A549 (cell line): Measurements from ENCODE around the gene SCAF8. TPM values are rescaled to one million over a fixed set of nuclear protein-coding genes. Genes with fewer than 3 reads are reported as not detected.

ENCODE experiments used
- ATAC-seq, 2 experiments: fragments of 200-7000 bp in 1 of 2; fragments of >200 bp in 1 of 2; cut with Nextera tagmentation in 1 of 2; cut with Tn5 transposase in 1 of 2; 3 replicates each; pipeline versions ENCODE4 v1.8.0 to v1.9.1; 2018 to 2020; ENCODE audit warnings: mild to moderate bottlenecking in 1 of 2, moderate library complexity in 1 of 2
- CTCF ChIA-PET: fragments of 300-600 bp; sonication (Branson Sonifier 250); formaldehyde crosslinking; extraction: SDS; loops from one replicate; lab custom pipeline; 2021; ENCODE audit warnings: antibody characterized with exemption, inconsistent platforms; lab: Yijun Ruan, JAX
- POLR2A ChIA-PET: fragments of 350-600 bp; formaldehyde crosslinking; extraction: SDS; loops from one replicate; lab custom pipeline; 2021; ENCODE audit warnings: antibody characterized with exemption, inconsistent platforms; lab: Yijun Ruan, JAX
- DNase-seq, 2 experiments: peaks; one replicate each; pipeline versions ENCODE4 v3.0.0 to v3.0.0-alpha.2; 2011 to 2016; ENCODE audit warnings: low read depth in 1 of 2, low spot score in 1 of 2
- FAIRE-seq: peaks from 2 replicates; lab custom pipeline; 2011; peaks lifted over from hg19 to GRCh38; lab: Jason Lieb, UNC
- H3K27ac ChIP-seq, 2 experiments: fragments of >200 bp; sonication (Bioruptor Twin); formaldehyde crosslinking; 3 replicates each; pipeline ENCODE4 v1.5.1; 2016 to 2017
- H3K4me1 ChIP-seq: fragments of >200 bp; sonication (Bioruptor Twin); formaldehyde crosslinking; 3 replicates; pipeline ENCODE4 v1.6.1; 2016
- H3K4me2 ChIP-seq: fragments of >200 bp; sonication (Bioruptor Twin); formaldehyde crosslinking; 3 replicates; pipeline ENCODE4 v1.6.1; 2016
- H3K4me3 ChIP-seq: fragments of >200 bp; sonication (Bioruptor Twin); formaldehyde crosslinking; 3 replicates; pipeline ENCODE4 v1.5.1; 2016
- H3K9me3 ChIP-seq: fragments of >200 bp; sonication (Bioruptor Twin); formaldehyde crosslinking; 3 replicates; pipeline ENCODE4 v1.6.1; 2016
- BCL3 ChIP-seq: fragments of >200 bp; sonication (Bioruptor Twin); formaldehyde crosslinking; IDR thresholded peaks from 3 replicates; pipeline ENCODE4 v1.6.1; 2016
- CBX8 ChIP-seq: fragments of 200-600 bp; sonication (generic); IDR thresholded peaks from 2 replicates; pipeline ENCODE4 v1.6.1; 2016
- CHD2 ChIP-seq: fragments of 150-350 bp; IDR thresholded peaks from 2 replicates; pipeline ENCODE4 v1.6.1; 2014; ENCODE audit warnings: low read length; ENCODE audit not compliant: partially characterized antibody
- CTCF ChIP-seq: fragments of >200 bp; sonication (Bioruptor Twin); formaldehyde crosslinking; IDR thresholded peaks from 3 replicates; pipeline ENCODE4 v1.5.1; 2016
- ESRRA ChIP-seq: fragments of 150-350 bp; IDR thresholded peaks from 2 replicates; pipeline ENCODE4 v1.6.1; 2014; ENCODE audit warnings: mild to moderate bottlenecking, low read length, borderline replicate concordance
- HES2 ChIP-seq: fragments of >200 bp; sonication (Bioruptor Twin); formaldehyde crosslinking; IDR thresholded peaks from 2 replicates; pipeline ENCODE4 v1.6.1; 2016
- HOXA7 ChIP-seq: fragments of 250-450 bp; sonication (Bioruptor Pico); IDR thresholded peaks from 2 replicates; pipeline ENCODE4 v1.5.0; 2020; ENCODE audit warnings: mild to moderate bottlenecking, moderate library complexity
- JUN ChIP-seq, 2 experiments: fragments of >200 bp; sonication (Bioruptor Twin); formaldehyde crosslinking; IDR thresholded peaks; 2 replicates in 1 of 2; 3 replicates in 1 of 2; pipeline ENCODE4 v1.6.1; 2016 to 2017
- JUNB ChIP-seq: fragments of >200 bp; sonication (Bioruptor Twin); formaldehyde crosslinking; IDR thresholded peaks from 2 replicates; pipeline ENCODE4 v1.6.1; 2016
- MAX ChIP-seq: IDR thresholded peaks from 2 replicates; pipeline ENCODE4 v1.6.1; 2012
- MYC ChIP-seq: IDR thresholded peaks from 2 replicates; pipeline ENCODE4 v1.6.1; 2012; ENCODE audit warnings: mild to moderate bottlenecking, inconsistent platforms, low read length, improper control_type of control experiment, borderline replicate concordance
- POLR2A ChIP-seq: IDR thresholded peaks from 2 replicates; pipeline ENCODE4 v1.6.1; 2012; ENCODE audit warnings: mild to moderate bottlenecking, low read length
- POLR2AphosphoS2 ChIP-seq: conservative IDR thresholded peaks from 2 replicates; pipeline ENCODE4 v1.6.1; 2012; ENCODE audit warnings: low read length, improper control_type of control experiment, inconsistent platforms
- RAD21 ChIP-seq, 2 experiments: fragments of >200 bp in 1 of 2; sonication (Bioruptor Twin) in 1 of 2; formaldehyde crosslinking in 1 of 2; IDR thresholded peaks in 1 of 2; conservative IDR thresholded peaks in 1 of 2; 2 replicates in 1 of 2; 3 replicates in 1 of 2; pipeline ENCODE4 v1.6.1; 2012 to 2018; ENCODE audit warnings: inconsistent platforms in 1 of 2
- SMC3 ChIP-seq: fragments of >200 bp; sonication (Bioruptor Twin); formaldehyde crosslinking; IDR thresholded peaks from 3 replicates; pipeline ENCODE4 v1.6.1; 2018; ENCODE audit warnings: inconsistent platforms
- TFCP2L1 ChIP-seq: fragments of 250-450 bp; sonication (Bioruptor Pico); IDR thresholded peaks from 2 replicates; pipeline ENCODE4 v1.5.0; 2021; ENCODE audit warnings: mild to moderate bottlenecking
- WGBS: methylation state at CpG from one replicate; pipeline ENCODE4 v1.1.6; 2017; ENCODE audit errors: missing lambda C conversion rate; 5-methylcytosine and 5-hydroxymethylcytosine counted together
- polyA minus RNA-seq: library from RNA; depleted of rRNA, polyadenylated mRNA; stranded (reverse); fragments of >200 nt; gene quantifications from 2 replicates; pipeline ENCODE4 v1.2.3, GENCODE V29; 2011; rRNA and poly(A)+ RNA removed
- polyA plus RNA-seq, 4 experiments: library from polyadenylated mRNA; depleted of rRNA in 3 of 4; stranded (reverse); fragments of >200 nt; fragmentation: RNase III in 1 of 4; extraction: RNeasy Plus Mini Kit Qiagen cat#74134 plus additional on column Dnase treatment in 1 of 4; gene quantifications; 2 replicates in 3 of 4; 3 replicates in 1 of 4; pipeline ENCODE4 v1.2.3, GENCODE V29; 2011 to 2017
- TF ChIP-seq, protein P1 (sequence below): IDR thresholded peaks from 2 replicates; pipeline ENCODE4 v1.6.1; 2012; ENCODE audit warnings: low read depth, borderline replicate concordance
- TF ChIP-seq, protein P2 (sequence below): IDR thresholded peaks from 2 replicates; pipeline ENCODE4 v1.6.1; 2012

The SCAF8 gene
- polyA plus RNA-seq (2011; rRNA removed), result 22.4 and 27.3 TPM in 2 replicates
- polyA plus RNA-seq (2012; cell fraction: cytosol; rRNA removed), result 5.4 and 6.3 TPM in 2 replicates
- polyA plus RNA-seq (2012; cell fraction: nucleus; rRNA removed), result 7.5 and 11.0 TPM in 2 replicates
- polyA plus RNA-seq (2017; fragmentation: RNase III; extraction: RNeasy Plus Mini Kit Qiagen cat#74134 plus additional on column Dnase treatment), result 13.4 to 15.0 TPM (median 14.2 TPM) in 3 replicates
- polyA minus RNA-seq, result 25.5 and 26.0 TPM in 2 replicates

- H3K27ac ChIP-seq, result peak within 1 kb of the TSS; percentile 96 to 99
- TF ChIP-seq MAX (0 out of 2 replicates have a peak, but pooled peaks have one; percentile 27), POLR2A (peak; percentile 61), BCL3 (peak; percentile 82; the same call in 2 of the 3 replicates), JUN (IDR thresholded peaks at IDR 0.05) (peak; percentile 60 to 92; a peak in 4 of 5 replicates), CBX8 (no peak), CTCF (peak; percentile 71), MYC (0 out of 2 replicates have a peak, but pooled peaks have one; percentile 56), SMC3 (peak; percentile 57; the same call in 2 of the 3 replicates), RAD21 (conservative IDR thresholded peaks at IDR 0.05 in 1 of 2, IDR thresholded peaks at IDR 0.05 in 1 of 2) (peak; percentile 13 to 40; a peak in 3 of 5 replicates), POLR2AphosphoS2 (no peak)
- TF ChIP-seq, protein P1, sequence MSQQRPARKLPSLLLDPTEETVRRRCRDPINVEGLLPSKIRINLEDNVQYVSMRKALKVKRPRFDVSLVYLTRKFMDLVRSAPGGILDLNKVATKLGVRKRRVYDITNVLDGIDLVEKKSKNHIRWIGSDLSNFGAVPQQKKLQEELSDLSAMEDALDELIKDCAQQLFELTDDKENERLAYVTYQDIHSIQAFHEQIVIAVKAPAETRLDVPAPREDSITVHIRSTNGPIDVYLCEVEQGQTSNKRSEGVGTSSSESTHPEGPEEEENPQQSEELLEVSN, result peak; percentile 11; the same call in 1 of the 2 replicates
- TF ChIP-seq, all 56 proteins: peak for 9
- Histone ChIP-seq H3K4me1 (peaks cover 31% of the 10 kb centered on the region), H3K4me2 (peak within 1 kb of the TSS; percentile 94), H3K4me3 (peak within 1 kb of the TSS; percentile 75), H3K9me3 (no peaks in the 10 kb centered on the region)
- ChIA-PET CTCF (interaction anchor here (1.5 kb wide), 1 partner anchor 42 kb away, joined by 4 read pairs; no protein-coding TSS in a partner anchor), POLR2A (no interaction called here)
- ATAC-seq (peak; percentile 79 to 84), DNase-seq (peak; percentile 44 to 76), FAIRE-seq (no peak)
- 0% methylated on average over 3 of the region's 61 CpGs for WGBS
Measured at GRCh38 chr6:154733183-154733625, at the start of gene SCAF8. SCAF8 (plus strand) TSS chr6:154733416; CDS start chr6:154733901, 485 bp downstream.

GRCh38 chr6:154683756-154684523 is 49.3 kb upstream of the SCAF8 start:
- TF ChIP-seq HOXA7 (CRISPR knock-in tag), result no peak
- TF ChIP-seq ESRRA, result no peak
- TF ChIP-seq, all 56 proteins: peak for 0
- CTCF ChIA-PET, result interaction anchor here (0.6 kb wide), 1 partner anchor 13 kb away, joined by 3 read pairs; no protein-coding TSS in a partner anchor
- DNase-seq (no peak), ATAC-seq (no peak), FAIRE-seq (no peak)
- no peak overlapping the region for H3K4me2 ChIP-seq
- H3K9me3 ChIP-seq, result no peaks in the 10 kb centered on the region
- H3K4me1 ChIP-seq, result no peaks in the 10 kb centered on the region
- POLR2A ChIA-PET, result no interaction called here
- 66% methylated on average over 4 of the region's 4 CpGs for WGBS
- H3K4me3 ChIP-seq, result no peak overlapping the region
- H3K27ac ChIP-seq, result no peak overlapping the region

- no peaks in the 10 kb centered on the region for H3K4me1 ChIP-seq
- no peak for FAIRE-seq
- no peak overlapping the region for H3K4me3 ChIP-seq
- H3K9me3 ChIP-seq, result no peaks in the 10 kb centered on the region
- POLR2A ChIA-PET, result no interaction called here
- DNase-seq, result no peak
- CTCF ChIA-PET, result no interaction called here
- no peak overlapping the region for H3K4me2 ChIP-seq
- 33% methylated on average over 1 of the region's 1 CpG for WGBS
- TF ChIP-seq CHD2 (no peak), JUNB (no peak), TFCP2L1 (no peak), HES2 (no peak), CBX8 (no peak)
- TF ChIP-seq, protein P2, sequence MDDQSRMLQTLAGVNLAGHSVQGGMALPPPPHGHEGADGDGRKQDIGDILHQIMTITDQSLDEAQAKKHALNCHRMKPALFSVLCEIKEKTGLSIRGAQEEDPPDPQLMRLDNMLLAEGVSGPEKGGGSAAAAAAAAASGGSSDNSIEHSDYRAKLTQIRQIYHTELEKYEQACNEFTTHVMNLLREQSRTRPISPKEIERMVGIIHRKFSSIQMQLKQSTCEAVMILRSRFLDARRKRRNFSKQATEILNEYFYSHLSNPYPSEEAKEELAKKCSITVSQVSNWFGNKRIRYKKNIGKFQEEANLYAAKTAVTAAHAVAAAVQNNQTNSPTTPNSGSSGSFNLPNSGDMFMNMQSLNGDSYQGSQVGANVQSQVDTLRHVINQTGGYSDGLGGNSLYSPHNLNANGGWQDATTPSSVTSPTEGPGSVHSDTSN, result no peak
- TF ChIP-seq, all 56 proteins: peak for 0
- no peak for ATAC-seq
- H3K27ac ChIP-seq, result no peak overlapping the region
Measured at GRCh38 chr6:154686162-154686561, 47.1 kb upstream of the SCAF8 start.
